GM18505 (cell line): Measurements from ENCODE around the gene RAMACL.

Source experiments
- ATAC-seq: cut with Tn5 transposase; IDR thresholded peaks from one replicate; pipeline ENCODE4 v1.9.1; 2021; ENCODE audit not compliant: unreplicated experiment
- POLR2A ChIP-seq: IDR thresholded peaks from 4 replicates; pipeline ENCODE4 v1.6.1; 2011; ENCODE audit warnings: borderline replicate concordance; ENCODE audit not compliant: insufficient read depth, insufficient read length; ENCODE audit errors: extremely low read depth

RAMACL gene

DNA sequence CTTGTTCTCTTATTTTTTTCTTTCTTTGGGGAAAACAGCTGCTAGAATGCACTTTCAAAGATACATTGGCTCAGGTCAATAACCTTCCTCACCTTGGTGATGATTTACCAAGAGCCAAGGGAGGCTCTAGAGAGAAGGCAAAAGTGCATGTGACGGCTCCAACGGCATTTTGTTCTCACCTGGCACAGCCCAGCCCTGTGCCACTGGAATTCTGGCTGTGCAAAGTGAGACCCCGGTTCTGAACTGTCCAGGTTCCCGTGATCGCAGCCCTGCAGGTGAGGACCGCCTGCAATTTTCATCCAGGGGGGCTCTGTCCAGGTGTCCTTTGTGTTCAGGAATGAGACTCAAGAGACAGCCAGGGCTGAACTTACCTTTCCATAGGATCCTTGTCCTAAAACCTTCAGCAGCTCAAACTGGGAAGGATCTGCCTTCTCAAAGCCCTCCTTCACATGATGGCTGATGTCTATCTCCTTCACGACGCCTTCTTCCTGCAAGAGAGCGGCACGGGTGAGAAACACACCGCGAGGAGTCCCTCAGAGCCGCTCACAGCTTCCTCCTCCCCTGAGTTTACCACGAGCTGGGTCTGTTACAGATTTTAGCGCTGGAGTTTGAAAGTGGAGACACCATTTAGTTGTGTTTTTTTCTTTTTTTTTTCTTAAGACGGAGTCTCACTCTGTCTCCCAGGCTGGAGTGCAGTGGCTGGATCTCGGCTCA is 48.0 kb downstream of the RAMACL start:
- ATAC-seq, result no peak
- no peak for TF ChIP-seq POLR2A

GRCh38 chr6:166534658-166535406 is 51.6 kb downstream of the RAMACL start:
- ATAC-seq, result no peak
- no peak for TF ChIP-seq POLR2A

- ATAC-seq, result no peak
- TF ChIP-seq POLR2A, result no peak
Observed at GRCh38 chr6:166533205-166533824, 53.2 kb downstream of the RAMACL start.
